ENCODE data around the gene CACHD1.
"Not testable (repeated sequence)": the region's sequence is repeated elsewhere in the genome, so short reads cannot be mapped to it uniquely, and the experiment has no call there.

The CACHD1 gene

GRCh38 chr1:64599242-64599641 is 129.3 kb downstream of the CACHD1 start:
- no peak for DNase-seq

- no peak for DNase-seq
Measured at GRCh38 chr1:64601207-64601606, 131.3 kb downstream of the CACHD1 start.

- DNase-seq: no peak
Measured at GRCh38 chr1:64608005-64608650, 138.2 kb downstream of the CACHD1 start.

GRCh38 chr1:64608651-64609048 is 138.7 kb downstream of the CACHD1 start:
- DNase-seq: no peak

GRCh38 chr1:64610950-64611349 is 141.0 kb downstream of the CACHD1 start:
- not testable (repeated sequence) for DNase-seq

DNA sequence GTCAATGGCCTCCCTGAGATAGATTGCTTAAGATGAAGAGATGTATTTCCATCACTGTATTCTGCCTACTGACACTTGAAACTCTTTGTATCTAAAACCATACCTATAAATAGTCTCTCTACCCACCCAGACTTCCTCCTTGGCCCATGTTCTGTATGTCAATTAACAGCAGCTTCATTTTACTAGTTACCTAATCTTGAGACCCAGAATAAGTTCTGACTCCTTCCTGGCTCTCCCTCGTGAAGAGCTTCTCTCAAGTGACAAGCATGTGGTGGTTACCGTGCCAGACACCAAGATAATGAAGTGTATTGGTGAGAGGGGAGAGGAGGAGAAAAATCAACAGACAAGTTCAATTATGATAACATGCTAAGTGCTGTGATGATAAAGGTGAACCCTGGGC is 146.1 kb downstream of the CACHD1 start:
- DNase-seq: no peak

GRCh38 chr1:64623750-64624191 is 153.8 kb downstream of the CACHD1 start:
- DNase-seq: peak; percentile 24

GRCh38 chr1:64624218-64624713 is 154.3 kb downstream of the CACHD1 start:
- no peak for DNase-seq

GRCh38 chr1:64624808-64625207 is 154.9 kb downstream of the CACHD1 start:
- DNase-seq: no peak

GRCh38 chr1:64630611-64631010 is 160.7 kb downstream of the CACHD1 start:
- no peak for DNase-seq

GRCh38 chr1:64631346-64632034 is 161.6 kb downstream of the CACHD1 start:
- DNase-seq: no peak

DNA sequence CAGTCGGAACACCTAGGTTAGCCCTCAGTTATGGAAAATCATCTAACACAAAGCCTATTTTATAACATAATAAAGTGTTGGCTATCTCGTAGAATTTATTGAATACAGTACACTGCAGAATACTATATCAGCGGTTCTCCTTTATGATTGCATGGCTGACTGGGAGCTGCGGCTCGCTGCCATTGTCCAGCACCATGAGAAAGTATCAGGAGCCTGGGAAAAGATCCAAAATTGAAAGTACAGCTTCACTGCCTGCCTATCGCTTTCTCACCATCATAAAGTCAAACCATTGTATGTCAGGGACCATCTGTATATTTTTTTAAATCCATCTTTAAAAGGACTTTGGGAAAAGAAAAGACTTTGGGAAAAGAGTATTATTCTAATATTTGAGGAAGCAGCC is 163.0 kb downstream of the CACHD1 start:
- no peak for DNase-seq

- no peak for DNase-seq
Measured at GRCh38 chr1:64645735-64646134, 175.8 kb downstream of the CACHD1 start.

DNA sequence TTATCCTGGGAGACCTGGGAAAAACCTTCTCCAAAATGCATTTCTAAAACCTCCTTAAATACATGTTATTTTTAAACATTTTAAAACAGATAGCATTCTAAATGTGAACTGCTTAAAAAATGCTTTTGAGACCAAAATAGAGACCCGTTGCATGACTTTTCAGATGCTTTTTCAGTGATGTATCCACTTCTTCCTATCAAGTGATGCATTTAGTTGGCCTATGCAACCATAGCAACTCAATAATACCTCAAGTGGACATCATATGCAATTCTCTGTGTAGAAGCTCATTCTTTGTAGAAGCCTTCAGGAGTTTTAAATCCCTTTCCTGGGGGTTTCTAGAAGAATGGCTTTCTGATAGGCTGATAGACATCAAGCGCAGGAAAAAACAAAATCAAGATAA is 180.5 kb downstream of the CACHD1 start:
- DNase-seq: no peak

- DNase-seq: no peak
Measured at GRCh38 chr1:64651841-64652240, 181.9 kb downstream of the CACHD1 start.

- no peak for DNase-seq
Measured at GRCh38 chr1:64653466-64653865, 183.5 kb downstream of the CACHD1 start.

- DNase-seq: no peak
Measured at GRCh38 chr1:64654519-64655341, 184.8 kb downstream of the CACHD1 start.

GRCh38 chr1:64655861-64656260 is 185.9 kb downstream of the CACHD1 start:
- no peak for DNase-seq

DNA sequence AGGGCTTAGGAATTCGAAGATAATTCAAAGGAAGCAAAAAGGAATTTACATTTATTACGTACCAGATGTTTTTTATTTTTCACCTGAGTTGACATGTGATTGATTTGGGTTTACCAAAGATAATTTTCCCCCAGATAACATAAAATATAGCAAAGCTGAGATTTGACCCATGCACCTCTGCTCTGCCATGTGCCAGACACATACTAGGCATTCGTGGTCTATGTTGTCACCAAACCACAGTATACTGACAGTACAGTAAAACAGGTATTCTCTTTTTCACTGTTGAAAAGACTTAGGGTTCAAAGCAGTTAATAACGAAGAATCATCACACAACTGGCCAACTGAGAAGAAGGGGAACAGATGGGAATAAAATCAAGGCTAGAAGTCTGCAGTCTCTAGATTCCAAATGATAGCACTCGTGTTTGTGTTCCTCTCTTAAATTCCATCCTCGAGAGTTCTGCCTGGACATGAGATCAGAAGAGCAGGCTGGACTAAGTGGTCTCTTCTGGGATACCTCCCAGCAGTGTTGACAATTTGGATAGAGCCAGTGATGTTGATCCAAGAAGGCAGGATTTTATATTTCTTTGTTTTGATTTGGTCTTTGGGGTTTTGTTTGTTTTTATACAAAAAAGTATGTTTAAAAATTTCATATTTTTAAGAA is 189.7 kb downstream of the CACHD1 start:
- no peak for DNase-seq

- DNase-seq: no peak
Measured at GRCh38 chr1:64663668-64664067, 193.7 kb downstream of the CACHD1 start.

DNA sequence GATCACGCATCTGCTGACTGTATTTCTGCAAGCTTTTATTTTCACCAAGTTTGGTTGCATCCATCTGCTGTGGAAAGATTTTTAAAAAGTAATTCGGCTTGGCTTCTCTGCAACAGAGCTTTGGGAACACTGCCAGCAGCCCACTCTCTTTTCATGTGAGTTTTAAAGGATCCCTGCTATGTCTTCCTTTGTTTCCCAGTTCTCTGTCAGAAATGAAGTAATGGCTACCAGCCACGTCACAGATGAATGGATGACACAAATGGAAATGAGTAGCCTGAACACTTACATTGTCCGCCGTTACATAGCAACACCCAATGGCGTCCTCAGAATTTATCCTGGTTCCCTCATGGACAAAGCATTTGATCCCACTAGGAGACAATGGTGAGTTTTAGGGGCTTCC is 194.4 kb downstream of the CACHD1 start:
- no peak for DNase-seq

DNA sequence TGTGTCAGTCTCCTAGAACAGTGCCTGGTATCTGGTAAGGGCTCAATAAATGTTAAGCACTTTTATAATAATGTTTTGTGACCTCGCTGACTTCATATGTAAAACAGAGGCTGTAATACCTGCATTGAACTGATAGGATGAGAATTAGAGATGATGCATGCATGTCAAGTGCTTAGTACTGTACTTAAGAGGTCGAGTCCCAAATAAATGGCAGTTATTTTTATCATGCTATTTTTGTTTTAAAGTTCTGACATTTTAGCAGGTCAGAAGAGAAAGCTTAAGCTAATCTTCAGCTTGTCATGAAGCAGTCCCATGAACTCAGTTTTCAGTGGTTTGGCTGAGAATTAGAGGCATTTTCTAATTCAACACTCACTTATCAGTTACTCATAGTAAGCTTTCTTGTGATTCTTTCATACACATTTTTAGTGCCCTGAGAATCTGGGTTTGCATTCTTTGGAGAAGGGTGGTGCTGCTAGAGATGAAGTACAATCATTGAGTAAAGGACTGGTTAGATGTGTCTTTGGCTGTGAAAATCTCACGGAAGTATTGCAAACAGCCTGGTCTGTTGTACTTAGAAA is 199.3 kb downstream of the CACHD1 start:
- no peak for DNase-seq

Data from NCI-H524 treated with DMSO at 0.1 percent for 48 hours (cell line).